Myometrial cell (primary cell): ENCODE results near the gene RBM26. TPM values are rescaled to one million over a fixed set of nuclear protein-coding genes. Genes with fewer than 3 reads are reported as not detected.

Experiments
- total RNA-seq: library from RNA; depleted of rRNA; stranded (reverse); fragments of >200 nt; gene quantifications from 2 replicates; pipeline ENCODE4 v1.2.3, GENCODE V29; 2015

The RBM26 gene
- total RNA-seq: 16.7 and 17.9 TPM in 2 replicates

GRCh38 chr13:79405831-79406596 is at the start of gene RBM26:
Gene RBM26, minus strand, starts transcription at chr13:79406255. Its CDS starts 481 bp downstream, at chr13:79405774.

Other genes with a start within 250 kb of the RBM26 start
- gene NDFIP2, start 74.9 kb upstream of the RBM26 start, total RNA-seq: 43.5 and 47.9 TPM in 2 replicates